Cardiac septum (tissue), 1 donor: ENCODE measurements around the gene TRIB2. TPM values are rescaled to one million over a fixed set of nuclear protein-coding genes. Genes with fewer than 3 reads are reported as not detected.

Experiments
- DNase-seq: peaks from one replicate; pipeline ENCODE4 v3.0.0-alpha.2; 2020; ENCODE audit warnings: low spot score
- intact Hi-C: fragments of 100-400 bp; cut with DNase I; formaldehyde crosslinking; loops from one replicate; pipeline ENCODE4 v1.14.0; 2022
- total RNA-seq: library from RNA; stranded (reverse); fragmentation: NEBNext Ultra II Directional; extraction: Animal tissue kit (Norgen Biotek cat#: 25700); gene quantifications from one replicate; pipeline ENCODE4 v1.2.1, GENCODE V29; 2021
- donor health status: DM: no; HTN: no; CAD: no.

Gene TRIB2
- total RNA-seq, 1 donor from 2014 or later, result 49.9 TPM

DNA sequence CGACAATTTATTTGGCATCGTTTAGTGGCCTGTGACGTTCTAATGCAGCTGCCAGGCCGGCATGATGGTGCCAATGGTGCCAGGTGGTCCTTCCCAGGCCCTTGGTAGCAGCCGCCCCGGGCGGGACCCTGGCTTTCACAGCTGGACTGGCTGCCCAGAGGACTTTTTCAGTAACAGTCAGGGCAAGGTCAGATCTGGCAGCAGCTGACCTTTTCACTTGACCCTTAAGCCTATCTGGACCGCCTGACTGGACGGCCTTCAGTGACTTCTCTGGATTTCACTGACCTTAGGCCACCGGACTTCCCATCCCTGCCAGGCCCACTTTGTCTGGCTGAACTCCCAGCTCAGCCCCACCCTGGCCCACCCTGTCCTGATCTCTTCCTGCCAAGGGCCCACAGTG lies 15.9 kb downstream of the TRIB2 start:
- no peak for DNase-seq
- intact Hi-C loops, result loop anchor here (5.0 kb wide), 1 partner anchor 90 kb away; no protein-coding TSS in a partner anchor

DNA sequence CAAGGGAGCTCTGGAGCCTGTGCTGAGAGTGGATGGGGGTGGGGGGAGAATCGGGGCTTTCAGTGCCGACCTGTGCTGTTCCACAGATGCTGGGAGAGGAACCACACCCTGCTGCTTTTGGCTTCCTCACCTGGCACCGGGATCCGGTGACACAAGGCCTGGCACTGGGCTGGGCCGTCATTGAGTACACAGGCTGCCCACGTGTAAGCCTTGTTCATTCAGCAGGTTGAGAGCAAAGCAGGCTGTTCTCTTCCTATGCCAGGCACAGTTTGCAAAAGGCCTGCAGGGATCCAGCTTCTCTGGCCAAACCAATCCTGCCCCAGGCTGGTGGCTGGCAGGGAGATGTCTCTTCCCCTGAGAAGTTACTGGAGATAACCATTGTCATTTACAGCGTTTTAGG lies 17.1 kb downstream of the TRIB2 start:
- intact Hi-C loops, result loop anchor here (5.0 kb wide), 1 partner anchor 88 kb away; no protein-coding TSS in a partner anchor
- DNase-seq, result no peak

DNA sequence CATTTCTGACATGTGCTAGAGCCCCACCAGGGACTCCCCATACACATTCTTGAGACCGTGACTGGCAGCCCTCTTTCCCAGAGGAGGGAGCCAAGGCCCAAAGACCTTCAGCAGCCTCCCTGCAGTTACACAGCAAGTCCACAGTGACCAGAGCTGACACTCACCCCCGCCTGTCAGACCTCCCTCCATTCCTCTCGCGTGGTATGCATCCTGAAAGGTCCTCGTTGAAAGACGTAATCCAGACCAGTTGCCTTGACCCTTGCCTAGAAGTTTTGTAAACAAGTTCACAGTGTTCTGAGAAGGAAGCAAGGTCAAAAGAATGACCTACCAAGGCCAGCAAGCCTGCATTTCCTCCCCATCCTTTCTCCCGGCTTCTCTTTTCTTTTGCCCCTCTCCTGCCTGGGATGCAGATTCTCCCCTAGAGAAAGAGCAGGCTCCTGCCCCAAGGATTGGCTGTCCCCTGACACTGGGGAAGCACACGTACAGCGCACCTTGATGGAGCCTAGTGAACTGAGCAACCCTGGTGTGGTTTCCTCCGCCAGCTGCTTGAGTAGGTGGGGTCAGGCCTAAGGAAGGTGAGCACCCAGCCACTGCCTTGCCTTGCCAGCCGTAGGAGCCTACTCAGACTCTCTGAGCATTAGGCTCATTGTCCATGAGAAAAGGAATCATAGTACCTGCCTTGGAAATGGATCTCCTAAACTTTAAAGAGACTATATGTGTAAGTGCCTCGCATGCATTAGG lies 18.3 kb downstream of the TRIB2 start:
- DNase-seq, result no peak
- intact Hi-C loops, result loop anchor here (5.0 kb wide), 1 partner anchor 87 kb away; no protein-coding TSS in a partner anchor

DNA sequence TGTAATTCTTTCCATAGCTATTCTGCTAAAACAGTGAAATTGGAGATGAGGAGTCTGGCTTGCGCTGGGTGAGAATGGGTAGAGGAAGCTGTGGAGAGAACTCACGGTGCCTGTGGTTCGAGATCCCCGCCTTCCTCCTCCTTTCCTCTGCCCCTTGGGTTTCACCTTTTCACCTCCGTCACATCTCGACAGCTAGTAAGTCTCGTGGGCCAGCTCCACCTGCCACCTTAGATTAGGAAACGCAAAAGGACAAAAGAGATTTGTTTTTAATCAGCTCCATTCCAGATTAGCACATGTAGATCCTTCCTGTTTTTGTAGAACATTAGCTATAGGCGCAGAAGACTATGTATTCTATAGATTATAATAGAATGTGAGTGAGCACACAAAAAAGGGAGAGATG lies 20.6 kb downstream of the TRIB2 start:
- no peak for DNase-seq
- intact Hi-C loops, result no loop called here

DNA sequence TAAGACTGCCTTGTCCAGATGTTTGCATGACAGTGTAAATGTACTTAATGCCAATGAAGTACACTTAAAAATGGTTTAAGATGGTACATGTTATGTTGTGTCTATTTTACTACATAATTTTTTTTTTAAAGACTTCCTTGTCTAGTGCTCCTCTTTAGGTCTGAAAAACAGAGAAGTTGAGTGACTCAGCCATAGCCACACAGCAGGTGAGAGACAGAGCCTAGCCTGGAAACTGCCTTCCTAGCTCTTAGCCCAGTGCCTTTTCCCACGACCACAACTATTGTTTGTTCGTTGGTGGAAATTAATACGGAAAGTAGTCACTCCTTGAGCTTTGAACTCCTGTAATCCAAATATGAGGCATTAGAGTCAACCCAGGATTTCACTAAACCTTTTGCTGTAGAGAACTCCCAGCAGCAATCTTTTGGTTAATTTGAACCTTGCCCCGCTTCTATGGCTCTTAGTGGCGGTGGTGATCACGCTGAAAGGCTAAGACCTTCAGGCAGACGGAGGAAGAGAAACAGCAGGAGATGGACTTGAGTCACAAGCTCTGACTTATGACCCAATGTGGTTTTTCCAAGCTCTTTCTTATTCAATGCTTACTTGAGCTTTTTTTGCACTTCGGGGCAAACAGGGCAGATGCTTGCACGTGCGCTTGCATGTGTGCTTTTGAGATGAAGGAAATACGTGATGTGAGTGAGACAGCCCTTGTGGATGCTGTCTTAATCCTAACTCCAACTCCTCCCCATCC lies 21.2 kb downstream of the TRIB2 start:
- no peak for DNase-seq
- intact Hi-C loops, result no loop called here

DNA sequence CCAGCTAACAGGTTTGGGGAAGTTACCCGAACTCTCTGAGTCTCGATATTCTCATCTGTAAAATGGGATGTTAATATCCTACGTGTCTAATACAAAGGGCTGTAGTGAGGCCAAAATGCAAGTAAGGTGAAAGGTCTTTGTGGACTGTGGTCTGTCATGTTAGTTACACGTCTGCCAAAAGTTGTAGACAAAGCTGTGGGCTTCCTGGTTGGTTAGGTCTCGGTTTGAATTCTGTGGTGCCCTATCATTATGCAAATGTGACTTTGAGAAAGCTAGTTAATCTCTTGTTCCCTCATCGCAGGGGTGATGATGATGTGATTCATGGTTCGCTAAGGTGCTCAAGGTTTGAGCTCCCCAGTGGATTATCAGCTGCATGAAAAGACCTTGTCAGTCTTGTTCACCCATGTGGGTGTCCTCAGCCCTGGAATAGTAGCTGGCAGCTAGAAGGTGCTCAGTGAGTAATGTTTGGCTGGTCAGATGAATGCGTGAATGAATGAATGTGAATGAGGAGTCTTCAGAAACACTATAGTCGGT lies 23.1 kb downstream of the TRIB2 start:
- intact Hi-C loops, result no loop called here
- DNase-seq, result no peak

DNA sequence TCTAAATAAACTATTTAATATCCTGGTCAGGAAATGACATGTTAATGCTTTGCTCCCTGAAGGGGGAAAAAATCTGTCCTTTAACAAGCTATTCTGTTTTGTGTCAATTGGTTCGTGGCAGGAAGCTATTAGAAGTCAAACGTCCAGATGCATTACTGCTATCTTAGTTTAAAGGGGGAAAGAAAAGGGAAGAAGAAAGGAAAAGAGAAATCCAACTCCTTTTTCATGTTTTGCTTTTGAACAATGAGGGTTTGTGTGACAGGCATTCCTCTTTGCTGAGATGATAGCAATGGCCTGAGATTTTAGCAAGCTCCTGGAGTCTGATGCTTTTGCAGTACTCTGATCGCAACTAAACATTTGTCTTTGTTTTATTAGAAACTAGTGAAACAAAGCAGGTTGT lies 24.6 kb downstream of the TRIB2 start:
- DNase-seq, result no peak
- intact Hi-C loops, result no loop called here

DNA sequence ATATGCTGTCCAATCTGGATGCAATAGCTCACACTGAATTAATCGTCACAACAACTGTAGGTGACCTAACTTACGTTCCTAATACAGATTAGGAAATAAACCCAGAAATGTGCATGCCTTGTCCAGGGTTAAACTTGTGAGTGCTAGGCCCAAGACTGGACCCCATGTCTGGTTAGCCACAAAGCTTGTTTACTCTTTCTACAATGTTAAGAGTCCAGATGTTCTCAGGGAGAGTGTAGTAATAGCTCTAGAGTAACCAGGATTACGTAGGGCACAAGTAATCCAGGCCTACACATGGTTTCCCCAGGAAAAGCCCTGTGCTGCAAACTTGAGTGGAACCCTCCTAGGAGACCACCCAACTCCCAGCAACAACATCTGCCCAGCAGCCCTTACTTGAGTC lies 26.2 kb downstream of the TRIB2 start:
- no peak for DNase-seq

DNA sequence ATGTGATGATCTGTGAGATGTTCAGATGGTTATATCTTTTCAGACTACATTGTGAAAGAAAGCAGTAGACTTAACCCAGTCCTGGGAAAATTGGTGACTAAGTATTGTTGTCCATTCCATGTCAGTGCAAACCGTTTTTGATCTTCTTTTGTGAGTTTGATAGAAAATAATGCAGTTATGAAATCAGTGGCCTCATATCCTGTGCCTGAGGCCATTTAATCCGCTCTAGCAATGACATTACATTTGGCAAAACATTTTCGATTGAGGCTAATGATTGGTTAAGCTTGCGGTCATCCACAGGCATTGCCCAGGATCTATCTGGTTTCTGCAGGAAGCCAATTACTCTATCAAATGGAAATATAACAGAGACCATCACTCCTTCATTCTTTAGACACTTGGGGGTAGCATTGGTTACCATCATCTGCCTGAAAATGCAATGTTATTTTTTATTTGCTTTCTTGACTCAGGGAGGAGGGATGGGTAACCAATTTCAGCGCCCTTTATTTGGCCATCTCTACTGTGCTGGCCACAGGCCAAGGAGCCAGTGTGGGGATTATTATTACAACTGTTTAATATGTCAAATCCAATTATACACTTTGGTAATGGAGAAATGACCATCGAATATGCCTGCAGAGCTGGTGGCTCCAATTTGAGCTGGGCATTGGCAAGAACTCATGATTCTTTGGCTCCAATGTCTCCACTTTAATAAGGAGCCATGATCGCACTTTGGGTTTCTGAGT lies 33.6 kb downstream of the TRIB2 start:
- no peak for DNase-seq
- intact Hi-C loops, result no loop called here

More for the DNA sequence above, 26.2 kb downstream of the TRIB2 start:
- intact Hi-C loops, result no loop called here

DNA sequence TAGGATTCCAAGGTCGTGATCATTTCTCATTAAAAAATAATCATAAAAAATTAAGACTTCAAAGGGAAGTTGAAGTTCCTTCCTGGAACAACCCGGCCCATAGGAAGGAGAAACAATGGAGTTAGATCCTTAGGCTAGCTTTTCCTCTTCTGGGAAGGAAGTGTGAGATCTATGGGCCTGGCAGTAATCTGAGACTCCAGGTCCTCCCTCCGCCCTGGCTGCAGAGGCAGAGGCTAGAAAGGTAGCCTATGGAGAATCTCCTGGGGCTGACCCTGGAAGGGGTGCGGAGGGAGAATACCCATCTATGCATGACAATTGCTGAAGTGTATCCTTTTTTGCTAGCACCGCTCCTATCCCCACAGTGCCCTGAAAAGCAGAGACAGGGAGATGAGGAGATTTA lies 37.9 kb downstream of the TRIB2 start:
- DNase-seq, result no peak

DNA sequence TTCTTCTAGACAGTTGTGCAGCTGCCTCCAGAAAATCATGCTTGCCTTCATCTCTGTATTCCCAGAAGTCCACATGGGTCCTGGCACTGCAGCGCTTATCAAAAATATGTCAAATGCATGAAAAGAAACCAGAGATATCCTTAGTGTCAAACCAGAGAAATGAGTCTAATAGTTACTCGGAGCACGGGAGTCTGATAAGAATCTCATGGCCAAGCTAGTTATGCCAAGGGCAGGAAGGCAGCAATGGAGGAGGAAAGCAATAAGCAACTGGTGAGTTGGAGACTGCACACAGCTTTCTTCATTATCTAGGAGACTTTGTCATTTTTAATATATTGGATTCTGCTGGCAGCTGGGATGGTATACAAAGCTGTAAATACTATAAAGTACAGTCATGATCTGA lies 38.6 kb downstream of the TRIB2 start:
- intact Hi-C loops, result no loop called here
- DNase-seq, result no peak

More for the DNA sequence above, 37.9 kb downstream of the TRIB2 start:
- intact Hi-C loops, result no loop called here

DNA sequence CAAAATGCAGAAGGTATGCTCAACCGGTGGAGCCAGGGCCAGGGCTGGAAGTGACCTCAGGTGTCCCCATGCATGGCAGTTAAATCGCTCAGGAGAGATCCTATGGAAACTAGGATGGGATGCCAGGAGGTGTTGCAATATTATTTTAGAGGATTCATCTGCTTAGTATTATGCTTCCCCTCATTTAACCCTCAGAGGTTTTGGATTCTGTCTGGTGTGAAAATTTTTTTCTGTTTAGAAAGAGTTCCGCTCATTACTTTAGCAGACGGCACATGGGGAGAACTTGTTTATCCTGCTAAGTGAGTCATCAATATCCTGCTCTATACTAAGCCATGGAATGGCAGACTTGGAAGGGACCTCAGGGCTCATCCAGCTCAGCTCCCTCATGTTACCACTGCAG lies 42.5 kb downstream of the TRIB2 start:
- intact Hi-C loops, result no loop called here
- DNase-seq, result no peak

DNA sequence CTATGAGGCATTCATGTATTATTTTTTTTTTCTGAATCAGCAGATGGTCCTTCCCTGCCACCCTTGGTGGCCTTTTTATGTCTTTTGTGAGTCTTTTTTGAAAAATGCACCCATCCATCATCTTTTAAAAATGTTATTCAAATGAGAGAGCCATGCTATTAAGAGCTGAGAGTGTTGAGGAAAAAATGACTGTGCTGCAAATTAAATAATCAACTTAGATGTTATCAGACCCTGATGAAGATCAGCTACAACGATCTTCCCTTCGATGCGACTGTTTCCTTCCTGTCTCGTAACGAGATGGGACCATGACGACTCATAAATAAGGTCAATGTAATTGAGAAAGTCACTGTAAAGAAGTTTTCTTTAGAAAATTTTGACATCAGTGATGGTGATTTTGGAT lies 44.4 kb downstream of the TRIB2 start:
- intact Hi-C loops, result loop anchor here (5.0 kb wide), 1 partner anchor 36 kb away; no protein-coding TSS in a partner anchor
- no peak for DNase-seq

DNA sequence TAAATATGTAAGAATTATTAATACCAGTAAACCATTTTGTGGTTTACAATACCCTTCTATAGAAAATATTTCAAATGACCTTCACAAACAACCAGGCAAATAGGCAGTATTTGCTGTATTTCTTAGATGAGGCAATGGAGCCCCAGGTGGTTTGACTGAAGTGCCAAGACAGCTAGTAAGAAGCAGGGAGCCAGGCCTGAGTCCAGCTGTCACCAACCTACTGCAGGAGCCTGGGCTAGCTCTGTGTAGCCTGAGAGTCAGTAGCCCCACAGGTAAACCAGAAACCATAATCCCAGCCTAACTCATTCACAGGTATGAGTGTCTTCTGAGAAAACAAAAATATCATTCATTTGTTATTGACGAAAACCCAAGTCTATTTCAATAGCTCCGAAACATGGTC lies 45.6 kb downstream of the TRIB2 start:
- intact Hi-C loops, result loop anchor here (5.0 kb wide), 1 partner anchor 35 kb away; no protein-coding TSS in a partner anchor

DNA sequence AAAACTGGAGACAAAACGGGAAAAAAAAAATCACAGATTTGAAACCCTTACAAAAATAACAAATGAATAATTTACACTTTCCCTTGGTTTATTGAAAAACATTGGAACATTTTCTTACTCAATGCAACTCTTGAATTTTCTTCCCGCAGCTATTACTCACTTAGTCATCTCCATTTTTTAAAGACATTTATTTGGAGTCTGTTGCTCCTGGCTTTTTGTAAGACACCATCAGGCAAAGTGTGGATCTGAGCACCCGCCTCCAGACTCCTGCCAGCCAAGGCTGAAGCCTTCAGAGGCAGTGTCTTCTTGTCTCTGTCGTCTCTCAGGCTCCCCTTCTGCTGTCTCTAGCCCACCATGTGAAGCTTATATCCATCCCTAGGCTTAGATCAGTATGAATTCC lies 46.2 kb downstream of the TRIB2 start:
- intact Hi-C loops, result loop anchor here (5.0 kb wide), 1 partner anchor 34 kb away; no protein-coding TSS in a partner anchor
- no peak for DNase-seq

More for the DNA sequence above, 45.6 kb downstream of the TRIB2 start:
- DNase-seq, result no peak

DNA sequence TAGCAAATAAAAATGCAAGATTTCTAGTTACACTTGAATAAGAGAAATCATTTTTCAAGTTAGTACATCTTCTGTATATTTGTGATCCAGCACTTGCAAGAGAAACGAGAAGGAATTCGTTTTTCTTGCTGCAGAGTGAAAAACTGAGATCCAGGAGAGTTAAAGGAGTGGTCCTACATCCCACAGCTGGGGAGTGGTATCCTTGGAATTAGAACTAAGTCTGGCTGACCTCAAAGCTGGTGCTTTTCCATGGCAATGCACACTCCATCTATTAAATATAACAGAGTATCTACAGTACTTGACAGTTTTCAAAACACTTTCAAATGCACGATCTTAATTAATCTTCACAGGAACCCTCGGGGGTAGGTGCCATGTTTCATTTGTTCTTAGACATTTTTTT lies 46.8 kb downstream of the TRIB2 start:
- no peak for DNase-seq
- intact Hi-C loops, result loop anchor here (5.0 kb wide), 1 partner anchor 34 kb away; no protein-coding TSS in a partner anchor

DNA sequence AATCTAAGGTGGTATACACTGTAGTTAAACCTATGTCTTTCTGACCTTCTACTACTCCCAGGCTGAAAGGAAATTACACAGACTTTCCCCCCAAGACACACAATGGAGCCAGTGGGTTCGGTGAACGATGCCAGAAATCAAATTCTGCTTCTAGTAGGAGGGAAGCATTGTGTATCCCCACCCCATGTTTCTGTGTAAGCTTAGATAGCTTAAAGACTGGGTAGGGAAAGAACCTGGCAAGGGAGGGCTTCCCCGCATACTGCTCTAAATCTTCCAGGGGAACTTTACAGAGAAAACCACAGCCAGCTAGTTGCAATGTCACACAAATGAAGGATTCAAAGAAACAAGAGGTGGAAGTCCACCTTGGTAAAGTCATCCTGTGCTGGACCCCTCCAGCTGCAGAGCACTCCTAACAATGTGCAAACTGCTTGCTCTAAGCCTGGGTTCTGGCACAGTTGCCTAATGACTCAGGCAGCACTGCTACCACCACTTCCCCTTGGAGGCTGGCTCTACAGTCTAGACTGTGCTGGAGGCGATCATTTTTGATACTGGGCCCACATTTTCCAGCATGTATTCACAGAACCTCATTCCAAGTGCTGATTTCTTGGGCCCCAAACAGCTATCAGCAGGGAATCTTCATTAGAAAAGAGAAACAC lies 47.5 kb downstream of the TRIB2 start:
- intact Hi-C loops, result loop anchor here (5.0 kb wide), 1 partner anchor 33 kb away; no protein-coding TSS in a partner anchor
- DNase-seq, result no peak

DNA sequence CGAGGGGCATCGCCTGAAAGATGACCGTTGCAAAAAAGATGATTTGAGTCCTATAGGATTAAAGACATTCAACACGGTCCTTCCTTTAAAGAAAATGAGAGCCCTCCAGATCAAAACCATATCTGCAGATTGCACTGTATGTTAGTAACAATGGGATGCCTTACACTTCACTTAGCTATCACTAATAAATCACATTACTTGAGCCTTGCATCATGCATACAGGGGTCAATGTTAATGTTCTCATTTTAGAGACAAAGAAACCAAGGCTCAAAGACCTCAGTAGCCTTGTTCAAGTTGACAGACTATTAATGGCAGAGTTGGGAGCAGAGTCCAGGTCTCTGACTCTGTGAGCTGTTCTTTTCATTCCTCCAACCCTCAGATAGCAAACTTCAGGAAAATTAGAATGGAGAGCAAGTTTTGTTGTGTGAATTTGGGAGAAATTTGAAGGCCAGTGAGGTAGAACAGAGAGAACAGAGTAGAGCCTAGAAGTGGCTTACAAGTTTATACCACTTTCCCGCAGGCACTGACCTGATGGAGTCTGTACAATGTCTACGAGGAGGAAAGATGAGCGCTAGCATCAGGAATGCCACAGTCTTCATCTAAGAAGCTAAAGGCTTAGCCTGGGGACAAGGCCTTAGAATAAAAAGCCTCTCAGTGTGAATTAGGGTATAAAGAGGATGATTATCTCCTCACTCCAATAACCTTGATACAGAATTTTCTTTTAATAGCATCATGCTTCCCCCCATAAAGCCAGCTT lies 48.3 kb downstream of the TRIB2 start:
- intact Hi-C loops, result loop anchor here (5.0 kb wide), 1 partner anchor 32 kb away; no protein-coding TSS in a partner anchor
- DNase-seq, result no peak
